Nephron progenitor cell (in vitro differentiated cells): ENCODE results near the gene DNAJC22.
A peak's percentile ranks its signal among the peaks of the same experiment; 100 is the strongest.

Source experiments
- DNase-seq: peaks from one replicate; pipeline ENCODE4 v3.0.0; 2021
- H3K27ac Mint-ChIP-seq: 2 replicates; pipeline ENCODE4 v1.8.0; 2021; ENCODE audit warnings: mild to moderate bottlenecking, moderate library complexity, mixed read lengths
- H3K27me3 Mint-ChIP-seq: 2 replicates; pipeline ENCODE4 v1.8.0; 2021; ENCODE audit warnings: mild to moderate bottlenecking, low read depth, mixed read lengths; ENCODE audit not compliant: poor library complexity
- H3K36me3 Mint-ChIP-seq: 2 replicates; pipeline ENCODE4 v1.8.0; 2021; ENCODE audit warnings: low read depth, mixed read lengths
- H3K4me1 Mint-ChIP-seq: 2 replicates; pipeline ENCODE4 v1.8.0; 2021; ENCODE audit warnings: mixed read lengths
- H3K4me3 Mint-ChIP-seq: 2 replicates; pipeline ENCODE4 v1.8.0; 2021; ENCODE audit warnings: mild to moderate bottlenecking, moderate library complexity, mixed read lengths
- H3K9me3 Mint-ChIP-seq: 2 replicates; pipeline ENCODE4 v1.8.0; 2021; ENCODE audit warnings: mild to moderate bottlenecking, moderate library complexity, mixed read lengths
- TF ChIP-seq, protein P1 (sequence below): fragments of 200-600 bp; sonication (generic); IDR thresholded peaks from 2 replicates; pipeline ENCODE4 v1.5.0; 2021; ENCODE audit warnings: antibody characterized with exemption

The DNAJC22 gene

GRCh38 chr12:49346659-49347310, at the start of gene DNAJC22:
DNAJC22 (plus strand) TSS chr12:49346888; CDS start chr12:49348873, 1,985 bp downstream.
- Mint-ChIP-seq H3K27ac (no peak within 1 kb of the TSS), H3K4me1 (peaks cover 51% of the 10 kb centered on the region), H3K9me3 (no peaks in the 10 kb centered on the region), H3K4me3 (peak within 1 kb of the TSS; percentile 78), H3K27me3 (peaks cover 88% of the 10 kb centered on the region), H3K36me3 (no peaks in the 10 kb centered on the region)
- TF ChIP-seq, protein P1, sequence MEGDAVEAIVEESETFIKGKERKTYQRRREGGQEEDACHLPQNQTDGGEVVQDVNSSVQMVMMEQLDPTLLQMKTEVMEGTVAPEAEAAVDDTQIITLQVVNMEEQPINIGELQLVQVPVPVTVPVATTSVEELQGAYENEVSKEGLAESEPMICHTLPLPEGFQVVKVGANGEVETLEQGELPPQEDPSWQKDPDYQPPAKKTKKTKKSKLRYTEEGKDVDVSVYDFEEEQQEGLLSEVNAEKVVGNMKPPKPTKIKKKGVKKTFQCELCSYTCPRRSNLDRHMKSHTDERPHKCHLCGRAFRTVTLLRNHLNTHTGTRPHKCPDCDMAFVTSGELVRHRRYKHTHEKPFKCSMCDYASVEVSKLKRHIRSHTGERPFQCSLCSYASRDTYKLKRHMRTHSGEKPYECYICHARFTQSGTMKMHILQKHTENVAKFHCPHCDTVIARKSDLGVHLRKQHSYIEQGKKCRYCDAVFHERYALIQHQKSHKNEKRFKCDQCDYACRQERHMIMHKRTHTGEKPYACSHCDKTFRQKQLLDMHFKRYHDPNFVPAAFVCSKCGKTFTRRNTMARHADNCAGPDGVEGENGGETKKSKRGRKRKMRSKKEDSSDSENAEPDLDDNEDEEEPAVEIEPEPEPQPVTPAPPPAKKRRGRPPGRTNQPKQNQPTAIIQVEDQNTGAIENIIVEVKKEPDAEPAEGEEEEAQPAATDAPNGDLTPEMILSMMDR, result no peak
- DNase-seq, result peak; percentile 60

DNA sequence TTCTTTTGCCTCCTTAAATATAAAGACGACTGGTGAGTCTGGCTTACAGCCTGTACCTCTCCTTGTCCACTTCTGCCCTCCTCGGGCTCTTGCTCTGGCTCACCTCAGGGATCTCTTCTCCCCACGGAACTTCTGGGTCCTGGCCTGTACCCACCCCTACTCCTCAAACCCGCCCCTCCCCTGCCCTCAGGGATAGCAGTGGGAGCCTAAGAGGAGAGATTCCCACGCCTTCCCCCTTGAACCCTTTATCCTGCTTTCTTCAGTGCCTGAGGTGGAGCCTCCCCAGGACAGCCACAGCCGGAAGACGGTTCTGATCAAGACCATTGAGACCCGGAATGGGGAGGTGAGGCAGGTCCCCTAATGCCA, 49.0 kb upstream of the DNAJC22 start:
- TF ChIP-seq, protein P1, result no peak
- Mint-ChIP-seq H3K27ac (no peak overlapping the region), H3K9me3 (no peaks in the 10 kb centered on the region), H3K4me1 (peaks cover 17% of the 10 kb centered on the region), H3K4me3 (peak overlapping the region; percentile 57), H3K27me3 (peaks cover 100% of the 10 kb centered on the region), H3K36me3 (no peaks in the 10 kb centered on the region)
- DNase-seq, result no peak

DNA sequence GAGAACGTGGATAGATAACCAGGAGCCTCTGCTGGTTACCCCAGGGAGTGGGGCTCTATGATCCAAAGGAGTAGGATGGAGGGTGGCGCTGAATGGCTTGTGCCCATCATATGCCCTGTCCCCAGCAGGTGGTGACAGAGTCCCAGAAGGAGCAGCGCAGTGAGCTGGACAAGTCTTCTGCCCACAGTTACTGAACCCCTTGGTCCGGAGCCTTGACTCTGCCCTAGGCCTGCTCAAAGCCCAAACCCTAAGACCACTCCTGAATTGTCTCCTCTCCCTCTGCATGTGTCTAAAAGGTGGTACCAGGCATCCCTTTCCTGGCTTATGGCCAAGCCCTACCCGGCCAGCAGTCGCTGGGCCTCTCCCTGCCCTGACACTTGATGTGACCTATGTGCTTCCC, 48.5 kb upstream of the DNAJC22 start:
- Mint-ChIP-seq H3K4me3 (no peak overlapping the region), H3K4me1 (peaks cover 16% of the 10 kb centered on the region), H3K27me3 (peaks cover 100% of the 10 kb centered on the region), H3K27ac (no peak overlapping the region), H3K36me3 (no peaks in the 10 kb centered on the region), H3K9me3 (no peaks in the 10 kb centered on the region)
- no peak for DNase-seq
- TF ChIP-seq, protein P1, result no peak

GRCh38 chr12:49301760-49302159, 44.9 kb upstream of the DNAJC22 start:
- Mint-ChIP-seq H3K4me1 (no peaks in the 10 kb centered on the region), H3K36me3 (no peaks in the 10 kb centered on the region), H3K27ac (no peak overlapping the region), H3K4me3 (no peak overlapping the region), H3K9me3 (no peaks in the 10 kb centered on the region), H3K27me3 (peaks cover 87% of the 10 kb centered on the region)
- DNase-seq, result no peak
- TF ChIP-seq, protein P1, result no peak

GRCh38 chr12:49304161-49304560, 42.5 kb upstream of the DNAJC22 start:
- H3K4me1 Mint-ChIP-seq, result no peaks in the 10 kb centered on the region
- TF ChIP-seq, protein P1, result no peak

GRCh38 chr12:49305762-49306510, 40.8 kb upstream of the DNAJC22 start:
- no peak for DNase-seq
- Mint-ChIP-seq H3K4me1 (no peaks in the 10 kb centered on the region), H3K9me3 (no peaks in the 10 kb centered on the region), H3K4me3 (no peak overlapping the region), H3K36me3 (no peaks in the 10 kb centered on the region), H3K27me3 (peaks cover 71% of the 10 kb centered on the region), H3K27ac (no peak overlapping the region)
- TF ChIP-seq, protein P1, result no peak

More at GRCh38 chr12:49304161-49304560, 42.5 kb upstream of the DNAJC22 start:
- Mint-ChIP-seq H3K27ac (no peak overlapping the region), H3K4me3 (no peak overlapping the region), H3K9me3 (no peaks in the 10 kb centered on the region), H3K27me3 (peaks cover 78% of the 10 kb centered on the region), H3K36me3 (no peaks in the 10 kb centered on the region)
- DNase-seq, result no peak
